DMS114 treated with DMSO at 0.1 percent for 48 hours (cell line): Measurements from ENCODE around the gene SLX4IP.
"Not testable (repeated sequence)": the region's sequence is repeated elsewhere in the genome, so short reads cannot be mapped to it uniquely, and the experiment has no call there.

ENCODE experiments used
- DNase-seq: peaks from one replicate; lab custom pipeline; 2025; ENCODE audit not compliant: unreplicated experiment; lab: John Stamatoyannopoulos, UW

Gene SLX4IP

GRCh38 chr20:10434832-10435812 is at the start of gene SLX4IP:
Gene SLX4IP (plus strand): TSS chr20:10435305. CDS start chr20:10458205, 22,900 bp downstream.
- DNase-seq: peak; percentile 90

GRCh38 chr20:10385850-10386544 is 49.1 kb upstream of the SLX4IP start:
- no peak for DNase-seq

GRCh38 chr20:10387686-10388085 is 47.4 kb upstream of the SLX4IP start:
- DNase-seq: no peak

GRCh38 chr20:10388597-10388996 is 46.5 kb upstream of the SLX4IP start:
- DNase-seq: no peak

GRCh38 chr20:10390709-10391108 is 44.4 kb upstream of the SLX4IP start:
- DNase-seq: no peak

- DNase-seq: not testable (repeated sequence)
Measured at GRCh38 chr20:10394752-10395151, 40.4 kb upstream of the SLX4IP start.

- no peak for DNase-seq
Measured at GRCh38 chr20:10398834-10399369, 36.2 kb upstream of the SLX4IP start.

GRCh38 chr20:10402938-10403608 is 32.0 kb upstream of the SLX4IP start:
- no peak for DNase-seq

GRCh38 chr20:10404023-10404628 is 31.0 kb upstream of the SLX4IP start:
- DNase-seq: no peak

GRCh38 chr20:10404959-10405530 is 30.1 kb upstream of the SLX4IP start:
- DNase-seq: no peak

GRCh38 chr20:10408108-10408813 is 26.8 kb upstream of the SLX4IP start:
- no peak for DNase-seq

- no peak for DNase-seq
Measured at GRCh38 chr20:10411673-10412072, 23.4 kb upstream of the SLX4IP start.

- no peak for DNase-seq
Measured at GRCh38 chr20:10412591-10413408, 22.3 kb upstream of the SLX4IP start.

GRCh38 chr20:10415013-10415650 is 20.0 kb upstream of the SLX4IP start:
- DNase-seq: no peak

- not testable (repeated sequence) for DNase-seq
Measured at GRCh38 chr20:10417218-10417617, 17.9 kb upstream of the SLX4IP start.

GRCh38 chr20:10419550-10420133 is 15.5 kb upstream of the SLX4IP start:
- no peak for DNase-seq

GRCh38 chr20:10423735-10424134 is 11.4 kb upstream of the SLX4IP start:
- DNase-seq: no peak

- peak; percentile 29 for DNase-seq
Measured at GRCh38 chr20:10427060-10427692, 7.9 kb upstream of the SLX4IP start.
